A549 (cell line): ENCODE measurements around the gene NUP188. TPM values are rescaled to one million over a fixed set of nuclear protein-coding genes. Genes with fewer than 3 reads are reported as not detected.
A peak's percentile ranks its signal among the peaks of the same experiment; 100 is the strongest.

Source experiments
- ATAC-seq, 2 experiments: fragments of 200-7000 bp in 1 of 2; fragments of >200 bp in 1 of 2; cut with Nextera tagmentation in 1 of 2; cut with Tn5 transposase in 1 of 2; 3 replicates each; pipeline versions ENCODE4 v1.8.0 to v1.9.1; 2018 to 2020; ENCODE audit warnings: mild to moderate bottlenecking in 1 of 2, moderate library complexity in 1 of 2
- CTCF ChIA-PET: fragments of 300-600 bp; sonication (Branson Sonifier 250); formaldehyde crosslinking; extraction: SDS; loops from one replicate; lab custom pipeline; 2021; ENCODE audit warnings: antibody characterized with exemption, inconsistent platforms; lab: Yijun Ruan, JAX
- POLR2A ChIA-PET: fragments of 350-600 bp; formaldehyde crosslinking; extraction: SDS; loops from one replicate; lab custom pipeline; 2021; ENCODE audit warnings: antibody characterized with exemption, inconsistent platforms; lab: Yijun Ruan, JAX
- DNase-seq, 2 experiments: peaks; one replicate each; pipeline versions ENCODE4 v3.0.0 to v3.0.0-alpha.2; 2011 to 2016; ENCODE audit warnings: low read depth in 1 of 2, low spot score in 1 of 2
- FAIRE-seq: peaks from 2 replicates; lab custom pipeline; 2011; peaks lifted over from hg19 to GRCh38; lab: Jason Lieb, UNC
- H3K27ac ChIP-seq, 2 experiments: fragments of >200 bp; sonication (Bioruptor Twin); formaldehyde crosslinking; 3 replicates each; pipeline ENCODE4 v1.5.1; 2016 to 2017
- H3K4me1 ChIP-seq: fragments of >200 bp; sonication (Bioruptor Twin); formaldehyde crosslinking; 3 replicates; pipeline ENCODE4 v1.6.1; 2016
- H3K4me2 ChIP-seq: fragments of >200 bp; sonication (Bioruptor Twin); formaldehyde crosslinking; 3 replicates; pipeline ENCODE4 v1.6.1; 2016
- H3K4me3 ChIP-seq: fragments of >200 bp; sonication (Bioruptor Twin); formaldehyde crosslinking; 3 replicates; pipeline ENCODE4 v1.5.1; 2016
- H3K9me3 ChIP-seq: fragments of >200 bp; sonication (Bioruptor Twin); formaldehyde crosslinking; 3 replicates; pipeline ENCODE4 v1.6.1; 2016
- BHLHE40 ChIP-seq: IDR thresholded peaks from 2 replicates; pipeline ENCODE4 v1.6.1; 2012; ENCODE audit warnings: low read depth, low read length, inconsistent platforms
- CBX2 ChIP-seq: fragments of 200-600 bp; sonication (generic); IDR thresholded peaks from 2 replicates; pipeline ENCODE4 v1.6.1; 2016; ENCODE audit warnings: low read depth, mild to moderate bottlenecking, borderline replicate concordance
- CEBPB ChIP-seq, 2 experiments: fragments of >200 bp in 1 of 2; sonication (Bioruptor Twin) in 1 of 2; formaldehyde crosslinking in 1 of 2; IDR thresholded peaks; 2 replicates each; pipeline ENCODE4 v1.6.1; 2012 to 2016
- CHD2 ChIP-seq: fragments of 150-350 bp; IDR thresholded peaks from 2 replicates; pipeline ENCODE4 v1.6.1; 2014; ENCODE audit warnings: low read length; ENCODE audit not compliant: partially characterized antibody
- E2F6 ChIP-seq: IDR thresholded peaks from 2 replicates; pipeline ENCODE4 v1.6.1; 2012; ENCODE audit warnings: low read depth, borderline replicate concordance
- EHF ChIP-seq: fragments of 250-450 bp; sonication (Bioruptor Pico); IDR thresholded peaks from 2 replicates; pipeline ENCODE4 v1.5.0; 2020; ENCODE audit warnings: mild to moderate bottlenecking
- EP300 ChIP-seq, 2 experiments: fragments of >200 bp; sonication (Bioruptor Twin); formaldehyde crosslinking; IDR thresholded peaks; 2 replicates in 1 of 2; 3 replicates in 1 of 2; pipeline ENCODE4 v1.6.1; 2016 to 2017
- ESRRA ChIP-seq: fragments of 150-350 bp; IDR thresholded peaks from 2 replicates; pipeline ENCODE4 v1.6.1; 2014; ENCODE audit warnings: mild to moderate bottlenecking, low read length, borderline replicate concordance
- FOSB ChIP-seq: fragments of 250-450 bp; sonication (Bioruptor Pico); IDR thresholded peaks from 2 replicates; pipeline ENCODE4 v1.5.0; 2020; ENCODE audit warnings: mild to moderate bottlenecking, moderate library complexity
- FOSL2 ChIP-seq, 2 experiments: fragments of 450-650 bp in 1 of 2; fragments of >200 bp in 1 of 2; sonication (Bioruptor Twin) in 1 of 2; formaldehyde crosslinking; IDR thresholded peaks; 2 replicates each; pipeline versions ENCODE4 v1.5.0 to v1.6.1; 2016 to 2020; ENCODE audit warnings: mild to moderate bottlenecking in 1 of 2, moderate library complexity in 1 of 2
- GATA3 ChIP-seq: IDR thresholded peaks from 2 replicates; pipeline ENCODE4 v1.6.1; 2012; ENCODE audit warnings: borderline replicate concordance
- HDAC2 ChIP-seq: fragments of 200-600 bp; sonication (generic); IDR thresholded peaks from 2 replicates; pipeline ENCODE4 v1.6.1; 2016
- HEYL ChIP-seq: fragments of 250-450 bp; sonication (Bioruptor Pico); IDR thresholded peaks from 2 replicates; pipeline ENCODE4 v1.8.0; 2021; ENCODE audit warnings: mild to moderate bottlenecking, moderate library complexity
- HOXB13 ChIP-seq: fragments of 250-450 bp; sonication (Bioruptor Pico); IDR thresholded peaks from 2 replicates; pipeline ENCODE4 v1.5.0; 2020; ENCODE audit warnings: low read depth, mild to moderate bottlenecking, moderate library complexity
- JUN ChIP-seq, 2 experiments: fragments of >200 bp; sonication (Bioruptor Twin); formaldehyde crosslinking; IDR thresholded peaks; 2 replicates in 1 of 2; 3 replicates in 1 of 2; pipeline ENCODE4 v1.6.1; 2016 to 2017
- JUNB ChIP-seq: fragments of >200 bp; sonication (Bioruptor Twin); formaldehyde crosslinking; IDR thresholded peaks from 2 replicates; pipeline ENCODE4 v1.6.1; 2016
- KDM1A ChIP-seq: fragments of 200-600 bp; sonication (generic); IDR thresholded peaks from 2 replicates; pipeline ENCODE4 v1.6.1; 2016; ENCODE audit warnings: low read depth, mild to moderate bottlenecking
- KDM5A ChIP-seq: fragments of 200-600 bp; sonication (generic); IDR thresholded peaks from 2 replicates; pipeline ENCODE4 v1.6.1; 2016; ENCODE audit warnings: antibody characterized with exemption, mild to moderate bottlenecking
- MAFK ChIP-seq: fragments of 450-650 bp; IDR thresholded peaks from 2 replicates; pipeline ENCODE4 v1.6.1; 2014; ENCODE audit not compliant: partially characterized antibody
- MAX ChIP-seq: IDR thresholded peaks from 2 replicates; pipeline ENCODE4 v1.6.1; 2012
- MYC ChIP-seq: IDR thresholded peaks from 2 replicates; pipeline ENCODE4 v1.6.1; 2012; ENCODE audit warnings: mild to moderate bottlenecking, inconsistent platforms, low read length, improper control_type of control experiment, borderline replicate concordance
- NFE2L2 ChIP-seq: fragments of 150-350 bp; conservative IDR thresholded peaks from 2 replicates; pipeline ENCODE4 v1.6.1; 2014; ENCODE audit warnings: low read length
- NPAS2 ChIP-seq: fragments of 250-450 bp; sonication (Bioruptor Pico); IDR thresholded peaks from 2 replicates; pipeline ENCODE4 v1.8.0; 2022; ENCODE audit warnings: mild to moderate bottlenecking, moderate library complexity, borderline replicate concordance
- PHF8 ChIP-seq: fragments of 200-600 bp; sonication (generic); IDR thresholded peaks from 2 replicates; pipeline ENCODE4 v1.6.1; 2016; ENCODE audit warnings: low read depth, mild to moderate bottlenecking, antibody characterized with exemption, moderate library complexity, borderline replicate concordance
- POLR2A ChIP-seq: IDR thresholded peaks from 2 replicates; pipeline ENCODE4 v1.6.1; 2012; ENCODE audit warnings: mild to moderate bottlenecking, low read length
- RAD21 ChIP-seq, 2 experiments: fragments of >200 bp in 1 of 2; sonication (Bioruptor Twin) in 1 of 2; formaldehyde crosslinking in 1 of 2; IDR thresholded peaks in 1 of 2; conservative IDR thresholded peaks in 1 of 2; 2 replicates in 1 of 2; 3 replicates in 1 of 2; pipeline ENCODE4 v1.6.1; 2012 to 2018; ENCODE audit warnings: inconsistent platforms in 1 of 2
- RARB ChIP-seq: fragments of 250-450 bp; sonication (Bioruptor Pico); IDR thresholded peaks from 2 replicates; pipeline ENCODE4 v1.8.0; 2021; ENCODE audit warnings: mild to moderate bottlenecking, moderate library complexity
- REST ChIP-seq: fragments of 200-600 bp; sonication (generic); IDR thresholded peaks from 2 replicates; pipeline ENCODE4 v1.6.1; 2016; ENCODE audit warnings: antibody characterized with exemption, mild to moderate bottlenecking, moderate library complexity
- RFX5 ChIP-seq: fragments of 450-650 bp; IDR thresholded peaks from 2 replicates; pipeline ENCODE4 v1.7.1; 2014; ENCODE audit warnings: antibody characterized with exemption, mild to moderate bottlenecking, moderate library complexity
- SMC3 ChIP-seq: fragments of >200 bp; sonication (Bioruptor Twin); formaldehyde crosslinking; IDR thresholded peaks from 3 replicates; pipeline ENCODE4 v1.6.1; 2018; ENCODE audit warnings: inconsistent platforms
- SREBF2 ChIP-seq: fragments of 450-650 bp; IDR thresholded peaks from 2 replicates; pipeline ENCODE4 v1.6.1; 2014; ENCODE audit warnings: mild to moderate bottlenecking, moderate library complexity
- USF2 ChIP-seq: fragments of 450-650 bp; IDR thresholded peaks from 2 replicates; pipeline ENCODE4 v1.6.1; 2014; ENCODE audit warnings: antibody characterized with exemption
- ZFP36 ChIP-seq: fragments of 450-650 bp; IDR thresholded peaks from 2 replicates; pipeline ENCODE4 v1.6.1; 2014; ENCODE audit warnings: borderline replicate concordance; ENCODE audit not compliant: partially characterized antibody
- WGBS: methylation state at CpG from one replicate; pipeline ENCODE4 v1.1.6; 2017; ENCODE audit errors: missing lambda C conversion rate; 5-methylcytosine and 5-hydroxymethylcytosine counted together
- polyA plus RNA-seq, 4 experiments: library from polyadenylated mRNA; depleted of rRNA in 3 of 4; stranded (reverse); fragments of >200 nt; fragmentation: RNase III in 1 of 4; extraction: RNeasy Plus Mini Kit Qiagen cat#74134 plus additional on column Dnase treatment in 1 of 4; gene quantifications; 2 replicates in 3 of 4; 3 replicates in 1 of 4; pipeline ENCODE4 v1.2.3, GENCODE V29; 2011 to 2017
- TF ChIP-seq, protein P1 (sequence below): fragments of 150-350 bp; IDR thresholded peaks from 2 replicates; pipeline ENCODE4 v1.6.1; 2014; ENCODE audit warnings: low read depth, mild to moderate bottlenecking, low read length
- TF ChIP-seq, protein P2 (sequence below): fragments of >200 bp; sonication (Bioruptor Twin); formaldehyde crosslinking; IDR thresholded peaks from 3 replicates; pipeline ENCODE4 v1.6.1; 2016

The NUP188 gene
- polyA plus RNA-seq, 2 of the 4 experiments (the other 2 are of a cell fraction): 33.2 to 52.3 TPM

GRCh38 chr9:128912270-128912853 is 35.1 kb upstream of the NUP188 start:
- ChIA-PET CTCF (interaction anchor here (0.9 to 1.9 kb wide), 6 partner anchors 8 to 48 kb away, joined by 3 to 10 read pairs (median 4); partner anchors contain the start of gene PHYHD1), POLR2A (interaction anchor here (1.0 kb wide), 1 partner anchor 33 kb away, joined by 3 read pairs; no protein-coding TSS in a partner anchor)
- peak; percentile 74 for FAIRE-seq
- Histone ChIP-seq H3K4me3 (peak overlapping the region; percentile 21; the same call in 2 of the 3 replicates), H3K27ac (peak overlapping the region; percentile 91 to 97), H3K4me1 (peaks cover 61% of the 10 kb centered on the region), H3K9me3 (no peaks in the 10 kb centered on the region), H3K4me2 (peak overlapping the region; percentile 79)
- peak; percentile 74 to 86 for ATAC-seq
- peak; percentile 93 to 97 for DNase-seq
- WGBS: 14% methylated on average over 15 of the region's 15 CpGs
- TF ChIP-seq FOSL2 (IDR thresholded peaks at IDR 0.05): peak; percentile 67
- peak; percentile 90 for TF ChIP-seq FOSL2 (CRISPR knock-in tag; IDR thresholded peaks at IDR 0.05)
- no peak for TF ChIP-seq NPAS2 (CRISPR knock-in tag)
- peak; percentile 57; the same call in 1 of the 2 replicates for TF ChIP-seq GATA3
- TF ChIP-seq RAD21 (conservative IDR thresholded peaks at IDR 0.05 in 1 of 2, IDR thresholded peaks at IDR 0.05 in 1 of 2): peak in 1 of 2 experiments; percentile 20; a peak in 1 of 5 replicates
- no peak for TF ChIP-seq USF2
- 0 out of 3 replicates have a peak, but pooled peaks have one; percentile 14 for TF ChIP-seq SMC3
- no peak for TF ChIP-seq MYC
- TF ChIP-seq HOXB13: no peak
- TF ChIP-seq E2F6: peak; percentile 10; the same call in 1 of the 2 replicates
- no peak for TF ChIP-seq FOSB (CRISPR knock-in tag)
- no peak for TF ChIP-seq ZFP36
- TF ChIP-seq, protein P1, sequence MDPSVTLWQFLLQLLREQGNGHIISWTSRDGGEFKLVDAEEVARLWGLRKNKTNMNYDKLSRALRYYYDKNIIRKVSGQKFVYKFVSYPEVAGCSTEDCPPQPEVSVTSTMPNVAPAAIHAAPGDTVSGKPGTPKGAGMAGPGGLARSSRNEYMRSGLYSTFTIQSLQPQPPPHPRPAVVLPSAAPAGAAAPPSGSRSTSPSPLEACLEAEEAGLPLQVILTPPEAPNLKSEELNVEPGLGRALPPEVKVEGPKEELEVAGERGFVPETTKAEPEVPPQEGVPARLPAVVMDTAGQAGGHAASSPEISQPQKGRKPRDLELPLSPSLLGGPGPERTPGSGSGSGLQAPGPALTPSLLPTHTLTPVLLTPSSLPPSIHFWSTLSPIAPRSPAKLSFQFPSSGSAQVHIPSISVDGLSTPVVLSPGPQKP: no peak
- no peak for TF ChIP-seq PHF8
- peak in 1 of 2 experiments; percentile 60; a peak in 1 of 5 replicates for TF ChIP-seq JUN (IDR thresholded peaks at IDR 0.05)
- no peak for TF ChIP-seq RFX5
- no peak for TF ChIP-seq SREBF2
- TF ChIP-seq NFE2L2: no peak
- TF ChIP-seq MAFK: peak; percentile 58
- no peak for TF ChIP-seq POLR2A
- TF ChIP-seq CBX2: no peak
- TF ChIP-seq MAX: peak; percentile 79
- no peak for TF ChIP-seq KDM5A
- no peak for TF ChIP-seq RARB (CRISPR knock-in tag)
- TF ChIP-seq REST: no peak
- TF ChIP-seq EHF (CRISPR knock-in tag): no peak; the same call in 1 of the 2 replicates
- no peak for TF ChIP-seq KDM1A
- TF ChIP-seq ESRRA: no peak
- TF ChIP-seq, protein P2, sequence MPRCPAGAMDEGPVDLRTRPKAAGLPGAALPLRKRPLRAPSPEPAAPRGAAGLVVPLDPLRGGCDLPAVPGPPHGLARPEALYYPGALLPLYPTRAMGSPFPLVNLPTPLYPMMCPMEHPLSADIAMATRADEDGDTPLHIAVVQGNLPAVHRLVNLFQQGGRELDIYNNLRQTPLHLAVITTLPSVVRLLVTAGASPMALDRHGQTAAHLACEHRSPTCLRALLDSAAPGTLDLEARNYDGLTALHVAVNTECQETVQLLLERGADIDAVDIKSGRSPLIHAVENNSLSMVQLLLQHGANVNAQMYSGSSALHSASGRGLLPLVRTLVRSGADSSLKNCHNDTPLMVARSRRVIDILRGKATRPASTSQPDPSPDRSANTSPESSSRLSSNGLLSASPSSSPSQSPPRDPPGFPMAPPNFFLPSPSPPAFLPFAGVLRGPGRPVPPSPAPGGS: no peak
- peak; percentile 71 for TF ChIP-seq JUNB
- TF ChIP-seq HEYL (CRISPR knock-in tag): no peak
- peak in 1 of 2 experiments; percentile 50; a peak in 1 of 5 replicates for TF ChIP-seq EP300 (IDR thresholded peaks at IDR 0.05)
- no peak for TF ChIP-seq CHD2
- TF ChIP-seq BHLHE40: no peak
- no peak for TF ChIP-seq HDAC2
- no peak for TF ChIP-seq CEBPB (IDR thresholded peaks at IDR 0.05)
